HG03354 (cell line): ENCODE results near the gene DNTT.
"Not testable (repeated sequence)": the region's sequence is repeated elsewhere in the genome, so short reads cannot be mapped to it uniquely, and the experiment has no call there.

Experiments used
- ATAC-seq: cut with Tn5 transposase; IDR thresholded peaks from one replicate; pipeline ENCODE4 v1.9.1; 2021; ENCODE audit warnings: mild to moderate bottlenecking; ENCODE audit not compliant: unreplicated experiment, poor library complexity, severe bottlenecking

Gene DNTT

GRCh38 chr10:96305019-96305418 is 785 bp downstream of the DNTT start:
- peak; percentile 57 for ATAC-seq

- no peak for ATAC-seq
Observed at GRCh38 chr10:96306516-96306915, 2.3 kb downstream of the DNTT start.

DNA sequence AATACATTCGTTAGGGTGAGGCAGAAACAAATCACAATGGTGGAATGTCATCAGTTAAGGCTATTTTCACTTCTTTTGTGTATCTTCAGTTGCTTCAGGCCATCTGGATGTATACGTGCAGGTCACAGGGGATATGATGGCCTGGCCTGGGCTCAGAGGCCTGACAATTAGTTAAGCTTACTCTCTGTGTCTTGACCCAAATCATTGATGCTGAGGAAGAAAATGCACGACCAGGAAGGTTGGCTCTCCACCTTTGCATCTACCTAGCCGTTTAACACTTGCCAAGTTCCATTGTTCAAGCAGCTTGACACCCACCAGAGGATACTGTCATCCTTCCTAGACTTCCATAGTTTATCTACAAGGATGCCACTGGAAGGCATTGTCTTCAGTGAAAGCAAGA is 4.6 kb downstream of the DNTT start:
- not testable (repeated sequence) for ATAC-seq

- no peak for ATAC-seq
Observed at GRCh38 chr10:96309628-96310320, 5.5 kb downstream of the DNTT start.

GRCh38 chr10:96310321-96310669 is 6.1 kb downstream of the DNTT start:
- no peak for ATAC-seq

DNA sequence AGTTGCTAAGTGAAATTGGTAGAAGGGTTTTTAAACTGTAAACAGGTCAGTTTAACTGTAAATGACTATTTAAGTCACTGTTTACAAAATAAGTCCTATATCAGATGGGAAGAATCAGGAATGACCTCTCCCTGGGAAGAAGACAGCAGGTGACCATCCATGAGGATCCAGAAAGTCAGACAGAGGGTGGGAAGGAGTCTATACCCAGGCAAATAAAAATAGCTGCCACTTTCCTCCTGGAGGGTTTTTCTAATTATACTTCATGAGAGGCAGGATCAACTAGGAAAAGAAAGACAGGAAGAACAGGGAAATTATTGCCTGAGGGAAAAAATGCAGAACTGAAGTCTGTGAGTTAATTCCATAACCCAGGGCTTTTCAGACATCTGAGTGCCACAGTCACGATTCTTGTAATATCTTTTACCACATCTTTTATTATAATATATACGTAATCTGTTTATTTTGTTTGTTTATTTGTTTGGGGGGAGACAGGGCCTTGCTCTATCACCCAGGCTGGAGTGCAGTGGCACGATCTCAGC is 7.0 kb downstream of the DNTT start:
- no peak for ATAC-seq

DNA sequence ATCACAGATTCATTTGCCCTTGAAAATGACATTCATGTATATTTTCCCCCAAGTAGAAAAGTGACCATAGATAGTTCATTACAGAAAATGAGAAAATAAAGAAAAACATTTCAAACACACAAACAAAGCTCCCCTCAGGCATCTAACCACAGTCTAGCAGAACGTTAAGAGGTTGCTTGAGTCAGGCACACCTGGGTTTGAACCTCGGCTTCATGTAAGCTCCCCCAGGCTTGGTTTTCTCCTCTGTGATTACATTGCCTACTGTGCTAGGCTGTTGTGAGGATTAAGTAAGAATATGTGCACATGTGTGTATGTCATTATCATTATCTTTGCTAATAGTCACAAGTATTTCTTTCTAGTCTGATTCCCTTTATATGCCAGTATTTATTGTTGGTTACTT is 9.1 kb downstream of the DNTT start:
- ATAC-seq = no peak

GRCh38 chr10:96317067-96317833 is 13.0 kb downstream of the DNTT start:
- ATAC-seq = no peak

- ATAC-seq = no peak
Observed at GRCh38 chr10:96319754-96320474, 15.7 kb downstream of the DNTT start.

DNA sequence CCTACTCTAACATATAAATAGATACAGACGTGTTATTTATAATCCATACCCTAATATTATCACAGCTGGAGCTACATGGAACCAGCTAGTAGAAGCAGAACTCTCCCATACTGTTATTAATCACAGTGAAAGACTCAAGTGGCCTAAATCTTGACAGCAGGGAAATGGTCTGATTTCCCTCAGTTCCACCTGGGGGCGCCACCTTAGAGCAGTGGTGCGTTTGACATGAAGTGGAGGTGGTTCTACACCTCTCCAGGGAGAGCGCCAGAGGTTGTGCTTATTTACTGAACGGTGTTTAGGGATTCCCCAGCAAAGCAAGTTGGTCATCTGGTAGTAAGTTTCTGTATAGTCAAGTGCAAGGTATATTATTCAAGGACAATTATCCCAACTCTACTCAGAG is 17.6 kb downstream of the DNTT start:
- ATAC-seq = no peak

DNA sequence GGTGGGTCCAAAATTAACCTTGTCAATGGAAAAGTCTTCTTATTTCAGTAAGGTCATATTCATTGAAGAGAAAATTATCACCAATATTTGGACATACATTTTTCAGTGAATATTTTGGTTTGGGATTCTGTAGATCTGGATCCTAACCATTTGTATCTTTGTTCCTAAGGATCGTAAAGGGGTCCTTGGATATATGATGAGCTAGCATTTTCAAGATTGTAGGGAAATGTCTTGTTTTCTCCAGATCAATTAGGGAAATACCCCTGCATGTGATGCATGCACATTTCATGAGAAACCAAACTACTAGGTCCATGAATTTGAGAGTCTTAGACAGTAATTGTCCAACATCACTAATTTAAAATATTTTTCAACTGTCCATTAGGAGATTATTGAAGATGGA is 18.0 kb downstream of the DNTT start:
- ATAC-seq = no peak

GRCh38 chr10:96324447-96324846 is 20.2 kb downstream of the DNTT start:
- no peak for ATAC-seq

GRCh38 chr10:96325719-96326373 is 21.6 kb downstream of the DNTT start:
- ATAC-seq = peak; percentile 95

GRCh38 chr10:96327462-96327861 is 23.2 kb downstream of the DNTT start:
- no peak for ATAC-seq

GRCh38 chr10:96333101-96333500 is 28.9 kb downstream of the DNTT start:
- no peak for ATAC-seq

GRCh38 chr10:96334616-96335526 is 30.6 kb downstream of the DNTT start:
- no peak for ATAC-seq

- no peak for ATAC-seq
Observed at GRCh38 chr10:96337106-96337505, 32.9 kb downstream of the DNTT start.

DNA sequence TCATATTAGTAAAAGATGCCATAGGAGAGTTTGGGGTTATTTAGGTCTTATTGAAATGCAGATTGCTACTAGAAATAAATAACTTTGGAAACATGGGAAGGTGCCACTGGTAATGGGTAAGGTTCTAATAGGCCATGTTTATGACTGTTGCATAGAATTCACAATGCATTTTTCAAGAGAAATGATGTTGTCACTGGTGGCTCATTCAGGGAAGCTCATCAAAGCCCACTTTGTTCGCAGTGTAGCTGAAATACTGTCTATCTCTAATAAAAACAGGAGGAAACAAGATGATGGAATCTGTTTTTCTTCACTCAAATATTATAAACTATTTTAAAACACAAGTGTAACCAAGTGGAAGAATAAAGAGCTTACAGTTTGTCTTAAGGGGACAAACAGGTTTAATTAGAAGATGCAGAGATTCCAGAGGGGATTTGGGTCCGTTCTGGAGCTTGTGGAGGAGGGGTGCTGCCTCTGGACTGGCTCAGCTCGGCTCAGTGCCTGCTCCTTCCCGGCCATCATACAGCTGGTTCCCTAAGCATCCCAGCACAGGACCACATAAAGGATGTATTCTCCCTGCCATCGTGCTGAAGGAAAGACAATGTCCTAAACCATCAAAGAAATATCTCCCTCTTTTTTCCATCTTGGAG is 34.2 kb downstream of the DNTT start:
- no peak for ATAC-seq

GRCh38 chr10:96339383-96339782 is 35.1 kb downstream of the DNTT start:
- no peak for ATAC-seq
